Lung (tissue), 12 donors: ENCODE results near the gene MAP3K15. TPM values are rescaled to one million over a fixed set of nuclear protein-coding genes. Genes with fewer than 3 reads are reported as not detected.

Experiments
- ATAC-seq: fragments of 200-7000 bp; cut with Tn5 transposase; one replicate; pipeline ENCODE4 v1.9.1; 2020; ENCODE audit warnings: moderate number of reproducible peaks; ENCODE audit not compliant: insufficient read depth, low FRiP score
- DNase-seq, 3 donors: peaks; one replicate each; pipeline ENCODE4 v3.0.0-alpha.2; 2013 to 2017
- H3K27ac ChIP-seq, 2 donors: one replicate each; pipeline ENCODE4 v1.5.1; 2013; ENCODE audit warnings: mild to moderate bottlenecking in 2 of 2, moderate library complexity in 2 of 2, control low read depth in 1 of 2, inconsistent platforms in 1 of 2, low read depth in 1 of 2, low read length in 1 of 2
- H3K27me3 ChIP-seq, 3 donors: one replicate each; pipeline ENCODE4 v1.5.1; 2013; ENCODE audit warnings: low read length in 2 of 3; ENCODE audit not compliant: control insufficient read depth in 3 of 3, insufficient read depth in 3 of 3
- H3K36me3 ChIP-seq, 4 donors: one replicate each; pipeline ENCODE4 v1.5.1; 2013; ENCODE audit warnings: low read length in 4 of 4, mild to moderate bottlenecking in 1 of 4, moderate library complexity in 1 of 4; ENCODE audit not compliant: control insufficient read depth in 4 of 4, insufficient read depth in 4 of 4
- H3K4me1 ChIP-seq, 5 donors: one replicate each; pipeline ENCODE4 v1.5.1; 2013; ENCODE audit warnings: low read length in 5 of 5, mild to moderate bottlenecking in 2 of 5, moderate library complexity in 1 of 5; ENCODE audit not compliant: control insufficient read depth in 5 of 5, insufficient read depth in 5 of 5
- H3K4me3 ChIP-seq: one replicate; pipeline ENCODE4 v1.5.1; 2013; ENCODE audit warnings: mild to moderate bottlenecking, control low read depth, moderate library complexity
- H3K9ac ChIP-seq, 2 donors: one replicate each; pipeline ENCODE4 v1.5.1; 2013; ENCODE audit warnings: low read length in 2 of 2, control low read depth in 1 of 2; ENCODE audit not compliant: insufficient read depth in 1 of 2
- H3K9me3 ChIP-seq, 4 donors: one replicate each; pipeline ENCODE4 v1.5.1; 2013; ENCODE audit warnings: low read length in 3 of 4, mild to moderate bottlenecking in 1 of 4, moderate library complexity in 1 of 4; ENCODE audit not compliant: control insufficient read depth in 4 of 4, insufficient read depth in 3 of 4
- CTCF ChIP-seq: IDR thresholded peaks from 2 replicates; pipeline ENCODE4 v1.5.1; 2012; ENCODE audit warnings: mild to moderate bottlenecking; ENCODE audit errors: control extremely low read depth, extremely low read depth
- WGBS, 2 donors: extraction: QIAGEN DNeasy Blood & Tissue Kit; methylation state at CpG; one replicate each; pipeline ENCODE4 v1.1.7; 2013; 5-methylcytosine and 5-hydroxymethylcytosine counted together
- polyA plus RNA-seq, 2 donors: library from polyadenylated mRNA; stranded (reverse); fragments of 200-250 nt; gene quantifications; one replicate each; pipeline ENCODE4 v1.2.1, GENCODE V29; 2013
- total RNA-seq, 2 donors: library from RNA; depleted of rRNA in 1 of 2; stranded (reverse); fragments of >200 nt in 1 of 2; gene quantifications; one replicate each; pipeline ENCODE4 v1.2.1, GENCODE V29; 2014 to 2021
- donor health status: control.
- donor health status: control.
- donor health status: Bipolar disorder and iron deficiency.
- donor health status: healthy.
- donor health status: DM: yes; HTN: yes; CAD: no.

Gene MAP3K15
- total and polyA plus RNA-seq, 4 donors = 0.16 to 2.1 (median 0.40) TPM

GRCh38 chrX:19360903-19361302 lies 154.4 kb downstream of the MAP3K15 start:
- ATAC-seq (no peak), DNase-seq (no peak)
- no peak overlapping the region for H3K4me3 ChIP-seq
- no peak overlapping the region for H3K27ac ChIP-seq
- H3K27me3 ChIP-seq = peaks cover 0 to 4% (median 2%) of the 10 kb centered on the region in 3 donors
- TF ChIP-seq CTCF = no peak
- WGBS, 2 donors = 79 to 90% methylated on average over 6 of the region's 6 CpGs
- H3K9me3 ChIP-seq = peaks cover 0 to 2% (median 0%) of the 10 kb centered on the region in 4 donors
- no peaks in the 10 kb centered on the region for H3K4me1 ChIP-seq
- no peak overlapping the region for H3K9ac ChIP-seq
- peaks cover 6 to 36% (median 13%) of the 10 kb centered on the region in 4 donors for H3K36me3 ChIP-seq

- DNase-seq (no peak), ATAC-seq (no peak)
- 45 to 83% methylated on average over 7 of the region's 7 CpGs for WGBS, 2 donors
- H3K4me3 ChIP-seq = no peak overlapping the region
- TF ChIP-seq CTCF = no peak
- no peak overlapping the region for H3K9ac ChIP-seq
- peaks cover 0 to 2% (median 0%) of the 10 kb centered on the region in 4 donors for H3K9me3 ChIP-seq
- H3K27me3 ChIP-seq = peaks cover 0 to 4% (median 2%) of the 10 kb centered on the region in 3 donors
- no peak overlapping the region for H3K27ac ChIP-seq
- no peaks in the 10 kb centered on the region for H3K4me1 ChIP-seq
- peaks cover 7 to 47% (median 15%) of the 10 kb centered on the region in 4 donors for H3K36me3 ChIP-seq
Observed at GRCh38 chrX:19358521-19358920, 156.8 kb downstream of the MAP3K15 start.

GRCh38 chrX:19354625-19355024 lies 160.7 kb downstream of the MAP3K15 start:
- Histone ChIP-seq H3K4me1 (no peaks in the 10 kb centered on the region), H3K4me3 (no peak overlapping the region), H3K36me3 (peaks cover 7 to 44% (median 25%) of the 10 kb centered on the region in 4 donors), H3K9ac (no peak overlapping the region), H3K27ac (no peak overlapping the region), H3K27me3 (peaks cover 0 to 4% (median 2%) of the 10 kb centered on the region in 3 donors), H3K9me3 (no peaks in the 10 kb centered on the region)
- DNase-seq = no peak
- no peak for TF ChIP-seq CTCF
- ATAC-seq = no peak
- 91 to 94% methylated on average over 6 of the region's 6 CpGs for WGBS, 2 donors

- H3K9ac ChIP-seq = no peak overlapping the region
- ATAC-seq (no peak), DNase-seq (no peak)
- H3K27me3 ChIP-seq = no peaks in the 10 kb centered on the region
- no peak for TF ChIP-seq CTCF
- H3K4me3 ChIP-seq = no peak overlapping the region
- H3K9me3 ChIP-seq = no peaks in the 10 kb centered on the region
- peaks cover 0 to 2% (median 0%) of the 10 kb centered on the region in 5 donors for H3K4me1 ChIP-seq
- WGBS, 2 donors = 24 to 55% methylated on average over 8 of the region's 8 CpGs
- H3K36me3 ChIP-seq = peaks cover 0 to 25% (median 18%) of the 10 kb centered on the region in 4 donors
- H3K27ac ChIP-seq = no peak overlapping the region
Observed at GRCh38 chrX:19350941-19351384, 164.3 kb downstream of the MAP3K15 start.
